Endodermal cell (in vitro differentiated cells): ENCODE measurements around the gene PTPN22. TPM values are rescaled to one million over a fixed set of nuclear protein-coding genes. Genes with fewer than 3 reads are reported as not detected.
A peak's percentile ranks its signal among the peaks of the same experiment; 100 is the strongest.

Source experiments
- DNase-seq: peaks from one replicate; pipeline ENCODE4 v3.0.0-alpha.2; 2017
- H3K27ac ChIP-seq: 2 replicates; pipeline ENCODE4 v1.5.1; 2013; ENCODE audit warnings: mild to moderate bottlenecking, low read depth, low read length, moderate library complexity
- H3K27me3 ChIP-seq: 2 replicates; pipeline ENCODE4 v1.6.1; 2013; ENCODE audit warnings: mild to moderate bottlenecking, low read length, moderate library complexity; ENCODE audit not compliant: insufficient read depth, control insufficient read depth, poor library complexity, severe bottlenecking
- H3K36me3 ChIP-seq: 2 replicates; pipeline ENCODE4 v1.7.0; 2013; ENCODE audit warnings: mild to moderate bottlenecking, low read length, moderate library complexity; ENCODE audit not compliant: control insufficient read depth, insufficient read depth
- H3K4me1 ChIP-seq: one replicate; pipeline ENCODE4 v1.7.0; 2013; ENCODE audit warnings: low read length; ENCODE audit not compliant: control insufficient read depth, insufficient read depth
- H3K4me3 ChIP-seq: 2 replicates; pipeline ENCODE4 v1.5.1; 2013; ENCODE audit warnings: mild to moderate bottlenecking, low read length, moderate library complexity
- H3K9ac ChIP-seq: 2 replicates; pipeline ENCODE4 v1.6.1; 2013; ENCODE audit warnings: mild to moderate bottlenecking, low read length, moderate library complexity; ENCODE audit not compliant: poor library complexity, severe bottlenecking; ENCODE audit errors: extremely low read depth
- H3K9me3 ChIP-seq: 2 replicates; pipeline ENCODE4 v1.6.1; 2013; ENCODE audit warnings: mild to moderate bottlenecking, low read length, moderate library complexity; ENCODE audit not compliant: control insufficient read depth
- H3K27ac Mint-ChIP-seq: 2 replicates; pipeline ENCODE4 v1.8.0; 2020; ENCODE audit warnings: mixed read lengths
- H3K27me3 Mint-ChIP-seq: 2 replicates; pipeline ENCODE4 v1.8.0; 2021; ENCODE audit warnings: mild to moderate bottlenecking, mixed read lengths; ENCODE audit not compliant: insufficient read depth
- H3K36me3 Mint-ChIP-seq: 2 replicates; pipeline ENCODE4 v1.8.0; 2020; ENCODE audit warnings: low read depth, mixed read lengths
- H3K4me1 Mint-ChIP-seq: 2 replicates; pipeline ENCODE4 v1.8.0; 2020; ENCODE audit warnings: mixed read lengths
- H3K4me3 Mint-ChIP-seq: 2 replicates; pipeline ENCODE4 v1.8.0; 2020; ENCODE audit warnings: mild to moderate bottlenecking, moderate library complexity, mixed read lengths
- H3K9me3 Mint-ChIP-seq: 2 replicates; pipeline ENCODE4 v1.8.0; 2020; ENCODE audit warnings: mild to moderate bottlenecking, mixed read lengths
- CTCF ChIP-seq: fragments of 200-600 bp; sonication (generic); conservative IDR thresholded peaks from 2 replicates; pipeline ENCODE4 v1.5.0; 2021; ENCODE audit warnings: antibody characterized with exemption, mild to moderate bottlenecking
- WGBS, 2 experiments: methylation state at CpG; one replicate each; pipeline versions ENCODE4 v1.1.5 to v1.1.7; 2013; ENCODE audit warnings: missing lambda C conversion rate in 2 of 2, mixed read lengths in 1 of 2; ENCODE audit not compliant: insufficient coverage in 1 of 2, insufficient read length in 1 of 2; 5-methylcytosine and 5-hydroxymethylcytosine counted together
- total RNA-seq, 2 donors: library from RNA; stranded (reverse); fragmentation: NEBNext Ultra II Directional in 1 of 2; extraction: Animal tissue kit (Norgen Biotek cat#: 25700) in 1 of 2; gene quantifications; 2 replicates in 1 of 2; 3 replicates in 1 of 2; pipeline ENCODE4 v1.2.1, GENCODE V29; 2021

PTPN22 gene
- total RNA-seq, 2 donors from 2014 or later, result not detected

DNA sequence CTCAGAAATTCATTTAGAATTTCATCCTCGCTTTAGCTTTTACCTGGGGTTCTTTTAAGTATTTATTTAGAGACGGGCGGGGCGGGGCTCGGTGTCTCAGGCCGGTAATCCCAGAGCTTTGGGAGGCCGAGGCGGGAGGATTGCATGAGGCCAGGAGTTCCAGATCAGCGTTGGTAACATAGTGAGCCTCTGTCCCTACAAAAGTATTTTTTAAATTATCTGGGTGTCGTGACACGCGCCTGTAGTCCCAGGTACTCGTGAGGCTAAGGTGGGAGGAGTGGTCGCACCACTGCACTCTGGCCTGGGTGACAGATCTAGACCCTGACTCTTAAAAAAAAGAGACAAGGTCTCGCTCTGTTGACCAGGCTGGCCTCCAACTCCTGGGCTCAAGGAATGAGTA is 58.3 kb downstream of the PTPN22 start:
- Mint-ChIP-seq H3K4me3 (peak overlapping the region; percentile 77), H3K9me3 (no peaks in the 10 kb centered on the region), H3K27ac (peak overlapping the region; percentile 75), H3K4me1 (peaks cover 12% of the 10 kb centered on the region), H3K36me3 (peaks cover 5% of the 10 kb centered on the region), H3K27me3 (no peaks in the 10 kb centered on the region)
- H3K27me3 ChIP-seq, result no peaks in the 10 kb centered on the region
- DNase-seq, result no peak
- H3K4me3 ChIP-seq, result no peak overlapping the region
- no peak overlapping the region for H3K9ac ChIP-seq
- no peak for TF ChIP-seq CTCF
- 94 to 98% methylated on average over 14 to 15 of the region's 15 CpGs for WGBS, 2 experiments
- H3K9me3 ChIP-seq, result no peaks in the 10 kb centered on the region
- no peaks in the 10 kb centered on the region for H3K4me1 ChIP-seq
- H3K36me3 ChIP-seq, result peaks cover 3% of the 10 kb centered on the region
- H3K27ac ChIP-seq, result no peak overlapping the region

- H3K27me3 ChIP-seq, result no peaks in the 10 kb centered on the region
- no peaks in the 10 kb centered on the region for H3K4me1 ChIP-seq
- Mint-ChIP-seq H3K27me3 (no peaks in the 10 kb centered on the region), H3K9me3 (no peaks in the 10 kb centered on the region), H3K4me1 (peaks cover 12% of the 10 kb centered on the region), H3K27ac (peak overlapping the region; percentile 81), H3K36me3 (peaks cover 5% of the 10 kb centered on the region), H3K4me3 (peak overlapping the region; percentile 77)
- H3K27ac ChIP-seq, result peak overlapping the region; percentile 81
- peak overlapping the region; percentile 98 for H3K4me3 ChIP-seq
- H3K9me3 ChIP-seq, result no peaks in the 10 kb centered on the region
- H3K36me3 ChIP-seq, result peaks cover 3% of the 10 kb centered on the region
- no peak for TF ChIP-seq CTCF
- H3K9ac ChIP-seq, result peak overlapping the region; percentile 51
- no peak for DNase-seq
- 44 to 52% methylated on average over 11 to 12 of the region's 13 CpGs for WGBS, 2 experiments
Measured at GRCh38 chr1:113812661-113813135, 58.8 kb downstream of the PTPN22 start.

- Histone ChIP-seq H3K9ac (peak within 1 kb of the TSS; percentile 67), H3K36me3 (peaks cover 3% of the 10 kb centered on the region), H3K9me3 (no peaks in the 10 kb centered on the region), H3K4me1 (no peaks in the 10 kb centered on the region), H3K27ac (peak within 1 kb of the TSS; percentile 88), H3K27me3 (no peaks in the 10 kb centered on the region), H3K4me3 (peak within 1 kb of the TSS; percentile 98)
- peak; percentile 23 for TF ChIP-seq CTCF
- Mint-ChIP-seq H3K4me1 (peaks cover 12% of the 10 kb centered on the region), H3K27ac (peak within 1 kb of the TSS; percentile 81), H3K4me3 (peak within 1 kb of the TSS; percentile 77), H3K27me3 (no peaks in the 10 kb centered on the region), H3K36me3 (peaks cover 8% of the 10 kb centered on the region), H3K9me3 (no peaks in the 10 kb centered on the region)
- 0 to 3% methylated on average over 21 to 82 of the region's 82 CpGs for WGBS, 2 experiments
- peak; percentile 100 for DNase-seq
Measured at GRCh38 chr1:113811888-113812660, 59.4 kb downstream of the PTPN22 start, which contains the start of gene RSBN1. RSBN1 (minus strand) TSS chr1:113812476; CDS start chr1:113812412, 64 bp downstream.
